DND-41 (cell line): ENCODE measurements around the gene SERPINA5.

Experiments used
- ATAC-seq: fragments of 200-7000 bp; cut with Tn5 transposase; 3 replicates; pipeline ENCODE4 v1.9.1; 2021; ENCODE audit warnings: low read depth; ENCODE audit not compliant: insufficient read depth
- DNase-seq: peaks from one replicate; pipeline ENCODE4 v3.0.0-alpha.2; 2020
- H2AFZ ChIP-seq: 2 replicates; pipeline ENCODE4 v1.6.0; 2012; ENCODE audit warnings: low read depth, low read length
- H3K27ac ChIP-seq: 2 replicates; pipeline ENCODE4 v1.5.1; 2012; ENCODE audit warnings: low read length, inconsistent platforms
- H3K27me3 ChIP-seq: fragments of 200-600 bp; sonication (generic); 2 replicates; pipeline ENCODE4 v1.6.0; 2012; ENCODE audit warnings: low read length, mild to moderate bottlenecking, inconsistent platforms; ENCODE audit not compliant: insufficient read depth, poor library complexity
- H3K36me3 ChIP-seq: 2 replicates; pipeline ENCODE4 v1.5.1; 2012; ENCODE audit warnings: low read length, inconsistent platforms; ENCODE audit not compliant: insufficient read depth
- H3K4me1 ChIP-seq: 2 replicates; pipeline ENCODE4 v1.5.1; 2012; ENCODE audit warnings: mild to moderate bottlenecking, low read length; ENCODE audit not compliant: insufficient read depth
- H3K4me2 ChIP-seq: 2 replicates; pipeline ENCODE4 v1.6.0; 2012; ENCODE audit warnings: mild to moderate bottlenecking, moderate library complexity, low read length, inconsistent platforms; ENCODE audit not compliant: insufficient read depth
- H3K4me3 ChIP-seq, 2 experiments: fragments of 200-600 bp in 1 of 2; shearing (Covaris generic) in 1 of 2; 2 replicates each; pipeline ENCODE4 v1.5.1; 2012 to 2016; ENCODE audit warnings: inconsistent platforms in 2 of 2, low read length in 2 of 2, mild to moderate bottlenecking in 2 of 2, low read depth in 1 of 2, moderate library complexity in 1 of 2
- H3K79me2 ChIP-seq: 2 replicates; pipeline ENCODE4 v1.6.0; 2012; ENCODE audit warnings: low read length, inconsistent platforms; ENCODE audit not compliant: insufficient read depth
- H3K9ac ChIP-seq: 2 replicates; pipeline ENCODE4 v1.6.0; 2012; ENCODE audit warnings: low read depth, mild to moderate bottlenecking, inconsistent platforms, low read length, moderate library complexity
- H3K9me3 ChIP-seq: 2 replicates; pipeline ENCODE4 v1.5.1; 2012; ENCODE audit warnings: low read length, moderate library complexity, mild to moderate bottlenecking, inconsistent platforms; ENCODE audit not compliant: insufficient read depth, severe bottlenecking
- H4K20me1 ChIP-seq: 2 replicates; pipeline ENCODE4 v1.6.0; 2012; ENCODE audit warnings: low read length; ENCODE audit not compliant: insufficient read depth
- EZH2 ChIP-seq: IDR thresholded peaks from 3 replicates; pipeline ENCODE4 v1.6.1; 2012; ENCODE audit warnings: borderline replicate concordance, low read depth, mild to moderate bottlenecking, moderate library complexity, low read length, inconsistent platforms; ENCODE audit not compliant: severe bottlenecking
- TF ChIP-seq, protein P1 (sequence below): IDR thresholded peaks from 2 replicates; pipeline ENCODE4 v1.5.1; 2012; ENCODE audit warnings: borderline replicate concordance, low read length, moderate library complexity, mild to moderate bottlenecking; ENCODE audit not compliant: poor library complexity, severe bottlenecking; ENCODE audit errors: extremely low read depth

The SERPINA5 gene

DNA sequence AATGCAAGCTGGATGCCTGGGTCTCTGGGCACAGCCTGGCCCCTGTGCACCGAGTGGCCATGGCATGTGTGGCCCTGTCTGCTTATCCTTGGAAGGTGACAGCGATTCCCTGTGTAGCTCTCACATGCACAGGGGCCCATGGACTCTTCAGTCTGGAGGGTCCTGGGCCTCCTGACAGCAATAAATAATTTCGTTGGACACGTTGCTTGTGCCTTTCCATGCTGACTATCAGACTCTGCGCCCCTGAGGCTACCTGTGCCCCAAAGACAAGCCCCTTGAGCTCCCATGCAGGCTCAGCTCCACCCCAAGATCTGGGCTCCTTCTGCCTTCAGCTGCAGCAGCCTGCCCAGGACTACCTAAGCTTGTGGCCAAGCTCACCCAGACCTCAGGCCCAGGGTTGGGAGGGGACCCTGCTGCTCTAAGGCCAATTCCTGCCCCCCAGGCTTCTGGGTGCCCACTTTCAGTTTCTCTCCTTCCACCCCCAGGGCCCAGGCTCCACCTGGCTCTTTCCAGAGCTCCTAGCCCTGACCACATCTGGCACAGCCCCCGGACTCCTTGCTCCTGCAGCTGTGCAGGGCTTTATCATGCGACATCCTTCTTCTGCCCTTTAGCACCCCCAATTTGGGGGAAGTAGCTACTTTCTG lies 42.8 kb downstream of the SERPINA5 start:
- Histone ChIP-seq H3K27ac (no peak overlapping the region), H3K9ac (no peak overlapping the region), H4K20me1 (no peaks in the 10 kb centered on the region), H3K4me3 (no peak overlapping the region), H3K36me3 (no peaks in the 10 kb centered on the region), H3K9me3 (peaks cover 8% of the 10 kb centered on the region), H3K79me2 (no peaks in the 10 kb centered on the region), H3K27me3 (no peaks in the 10 kb centered on the region), H3K4me2 (no peak overlapping the region), H2AFZ (no peak overlapping the region), H3K4me1 (no peaks in the 10 kb centered on the region)
- DNase-seq (no peak), ATAC-seq (no peak)
- TF ChIP-seq, protein P1, sequence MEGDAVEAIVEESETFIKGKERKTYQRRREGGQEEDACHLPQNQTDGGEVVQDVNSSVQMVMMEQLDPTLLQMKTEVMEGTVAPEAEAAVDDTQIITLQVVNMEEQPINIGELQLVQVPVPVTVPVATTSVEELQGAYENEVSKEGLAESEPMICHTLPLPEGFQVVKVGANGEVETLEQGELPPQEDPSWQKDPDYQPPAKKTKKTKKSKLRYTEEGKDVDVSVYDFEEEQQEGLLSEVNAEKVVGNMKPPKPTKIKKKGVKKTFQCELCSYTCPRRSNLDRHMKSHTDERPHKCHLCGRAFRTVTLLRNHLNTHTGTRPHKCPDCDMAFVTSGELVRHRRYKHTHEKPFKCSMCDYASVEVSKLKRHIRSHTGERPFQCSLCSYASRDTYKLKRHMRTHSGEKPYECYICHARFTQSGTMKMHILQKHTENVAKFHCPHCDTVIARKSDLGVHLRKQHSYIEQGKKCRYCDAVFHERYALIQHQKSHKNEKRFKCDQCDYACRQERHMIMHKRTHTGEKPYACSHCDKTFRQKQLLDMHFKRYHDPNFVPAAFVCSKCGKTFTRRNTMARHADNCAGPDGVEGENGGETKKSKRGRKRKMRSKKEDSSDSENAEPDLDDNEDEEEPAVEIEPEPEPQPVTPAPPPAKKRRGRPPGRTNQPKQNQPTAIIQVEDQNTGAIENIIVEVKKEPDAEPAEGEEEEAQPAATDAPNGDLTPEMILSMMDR, result no peak
- TF ChIP-seq EZH2, result no peak

DNA sequence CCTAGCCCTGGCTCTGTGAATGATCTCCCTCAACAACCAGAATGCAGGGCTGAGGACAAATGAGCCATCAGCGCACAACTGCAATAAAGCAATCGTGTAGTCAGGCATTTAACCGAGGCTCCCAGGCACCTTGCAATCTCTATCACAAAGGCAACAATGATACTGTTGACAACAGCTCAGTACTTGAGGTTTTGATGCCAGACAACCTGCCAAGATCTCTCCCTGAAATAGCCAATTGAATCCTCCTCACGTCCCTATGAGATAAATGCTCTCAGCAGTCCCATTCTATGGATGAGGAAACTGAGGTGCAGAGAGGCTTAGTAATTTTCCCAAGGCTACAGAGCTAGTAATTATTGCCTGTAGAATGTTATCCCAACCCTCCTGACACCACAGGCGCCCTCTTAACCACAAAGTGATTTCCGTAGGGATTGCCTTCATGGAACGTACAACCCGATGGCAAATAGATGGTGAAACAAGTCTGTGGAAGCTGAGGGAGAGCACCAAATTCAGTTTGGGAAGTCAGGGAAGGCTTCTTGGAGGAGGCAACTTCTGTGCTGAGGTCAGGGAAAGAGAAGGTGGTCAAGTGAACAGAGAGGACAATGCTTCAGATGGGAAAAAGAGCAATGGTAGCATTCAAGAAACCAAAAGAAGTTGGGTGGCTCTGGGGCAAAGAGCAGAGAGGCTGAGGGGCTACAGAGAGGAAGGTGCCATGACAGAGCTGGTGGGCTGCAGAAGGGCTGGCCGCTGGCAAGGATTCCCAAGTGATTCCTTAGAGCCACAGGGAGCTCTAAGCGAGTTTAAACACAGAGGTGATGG lies 43.5 kb downstream of the SERPINA5 start:
- Histone ChIP-seq H3K36me3 (no peaks in the 10 kb centered on the region), H3K9ac (no peak overlapping the region), H3K4me1 (no peaks in the 10 kb centered on the region), H3K79me2 (no peaks in the 10 kb centered on the region), H3K4me3 (no peak overlapping the region), H3K4me2 (no peak overlapping the region), H2AFZ (no peak overlapping the region), H3K9me3 (no peaks in the 10 kb centered on the region), H4K20me1 (no peaks in the 10 kb centered on the region), H3K27ac (no peak overlapping the region), H3K27me3 (no peaks in the 10 kb centered on the region)
- no peak for ATAC-seq
- DNase-seq, result no peak
- TF ChIP-seq, protein P1, result no peak
- no peak for TF ChIP-seq EZH2

DNA sequence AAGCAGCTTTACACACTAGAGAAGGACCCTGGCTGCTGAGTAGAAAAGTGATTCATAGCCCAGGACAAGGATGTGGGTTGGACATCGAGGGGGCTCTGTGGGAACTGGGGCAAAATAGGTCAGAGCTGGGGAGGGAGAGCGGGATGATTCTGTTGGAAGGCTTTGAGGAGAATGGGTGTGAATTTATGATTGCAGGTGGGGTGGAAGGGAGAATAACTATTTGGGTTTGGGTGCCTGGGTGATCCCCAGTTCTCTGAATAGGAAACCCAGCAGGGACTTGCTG lies 44.1 kb downstream of the SERPINA5 start:
- no peak for ATAC-seq
- Histone ChIP-seq H4K20me1 (no peaks in the 10 kb centered on the region), H3K79me2 (no peaks in the 10 kb centered on the region), H3K27ac (no peak overlapping the region), H3K36me3 (no peaks in the 10 kb centered on the region), H3K9ac (no peak overlapping the region), H2AFZ (no peak overlapping the region), H3K4me2 (no peak overlapping the region), H3K27me3 (no peaks in the 10 kb centered on the region), H3K4me3 (no peak overlapping the region), H3K4me1 (no peaks in the 10 kb centered on the region), H3K9me3 (no peaks in the 10 kb centered on the region)
- DNase-seq, result no peak
- TF ChIP-seq, protein P1, result no peak
- no peak for TF ChIP-seq EZH2
